GM23248 (cell line): ENCODE measurements around the gene CAMTA1.

Source experiments
- EZH2 ChIP-seq: fragments of 200-600 bp; sonication (generic); IDR thresholded peaks from 2 replicates; pipeline ENCODE4 v1.6.1; 2018; ENCODE audit warnings: antibody characterized with exemption, mild to moderate bottlenecking; ENCODE audit not compliant: insufficient read depth, poor library complexity, severe bottlenecking
- EZH2phosphoT487 ChIP-seq: fragments of 200-600 bp; sonication (generic); IDR thresholded peaks from 2 replicates; pipeline ENCODE4 v1.6.1; 2018; ENCODE audit warnings: antibody characterized with exemption, moderate library complexity, mild to moderate bottlenecking, low read depth; ENCODE audit not compliant: insufficient read depth

DNA sequence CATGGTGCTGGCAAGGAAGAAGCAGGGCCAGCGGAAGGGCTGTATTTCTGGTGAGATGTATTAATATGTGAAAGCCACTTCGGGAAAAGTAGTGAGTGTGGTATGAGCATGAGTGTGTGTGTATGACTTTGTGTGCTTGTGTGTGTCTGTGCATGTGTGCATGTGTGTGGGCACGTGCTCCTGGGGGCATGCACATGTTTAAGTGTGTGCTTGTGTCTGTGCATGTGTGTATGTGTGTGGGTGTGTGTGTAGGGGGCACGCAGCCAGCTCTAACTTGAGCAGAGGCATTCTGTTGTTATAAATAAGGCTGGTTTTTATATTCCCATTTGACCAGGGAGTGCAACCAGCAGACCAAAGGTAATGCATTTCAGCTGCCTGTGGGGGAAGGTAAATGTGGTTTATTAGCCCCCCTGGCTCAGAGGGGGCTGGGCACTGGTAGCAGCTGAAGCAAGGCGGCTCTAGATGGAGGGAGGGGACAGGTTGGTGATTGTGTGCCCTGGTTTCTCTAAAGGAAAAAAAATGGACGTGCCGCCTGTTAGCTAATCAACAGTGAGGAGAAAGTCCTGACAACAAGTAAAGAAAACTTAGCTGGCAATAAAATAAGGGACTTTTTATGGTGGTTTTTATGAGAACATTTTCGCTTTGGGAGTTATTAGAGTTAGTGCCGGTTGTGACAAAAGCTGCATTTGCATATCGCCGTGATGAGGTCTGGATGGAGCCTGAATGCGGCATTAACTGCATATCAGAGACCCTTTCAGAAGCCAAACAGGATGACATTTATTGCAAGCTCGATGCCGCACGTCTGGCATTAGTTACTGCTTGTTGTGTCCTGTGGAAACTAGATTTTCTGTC, 180.1 kb downstream of the CAMTA1 start:
- TF ChIP-seq EZH2 (no peak), EZH2phosphoT487 (no peak)
